Measurements from ENCODE around the gene CD44. TPM values are rescaled to one million over a fixed set of nuclear protein-coding genes. Genes with fewer than 3 reads are reported as not detected.

The CD44 gene
- total RNA-seq, 4 donors from 2014 or later: 211 to 319 (median 266) TPM

DNA sequence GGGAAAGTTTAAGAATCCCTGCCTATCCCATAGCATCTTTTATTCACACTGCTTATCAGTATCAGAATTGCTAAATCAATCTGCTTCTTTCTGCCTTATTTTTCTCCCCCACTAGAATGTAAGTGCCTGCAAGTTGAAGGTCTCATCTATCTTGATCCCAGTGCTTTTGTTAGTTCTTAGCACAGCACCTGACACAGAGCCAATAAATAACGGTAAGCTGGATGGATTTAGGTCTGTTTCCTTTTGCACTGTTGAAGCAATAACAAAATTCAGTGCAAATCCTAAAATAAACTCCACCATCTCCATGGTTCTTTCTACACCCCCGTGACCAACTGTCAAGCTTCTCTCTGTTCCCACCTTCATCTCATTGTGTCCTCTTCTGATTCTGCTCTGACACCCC lies 36.7 kb upstream of the CD44 start:
- Histone ChIP-seq H3K4me1 (peaks cover 4 to 72% (median 18%) of the 10 kb centered on the region in 3 donors), H3K27ac (peak overlapping the region in 3 of 4 donors; percentile 81 to 86 (median 83)), H3K27me3 (no peaks in the 10 kb centered on the region), H3K9me3 (no peaks in the 10 kb centered on the region), H3K4me3 (no peak overlapping the region), H3K36me3 (no peaks in the 10 kb centered on the region)
- ATAC-seq: no peak
- 13 to 18% methylated on average over 1 to 2 of the region's 2 CpGs for WGBS, 2 donors (ENCODE audit: low coverage in 1 of 2)
- TF ChIP-seq EP300 (IDR thresholded peaks at IDR 0.05) (no peak), CTCF (IDR thresholded peaks at IDR 0.05) (no peak), POLR2AphosphoS5 (IDR thresholded peaks at IDR 0.05) (peak; percentile 74), POLR2A (IDR thresholded peaks at IDR 0.05) (no peak)

GRCh38 chr11:35103366-35104208 lies 35.4 kb upstream of the CD44 start:
- Histone ChIP-seq H3K36me3 (no peaks in the 10 kb centered on the region), H3K4me1 (peaks cover 4 to 60% (median 18%) of the 10 kb centered on the region in 3 donors), H3K9me3 (no peaks in the 10 kb centered on the region), H3K27ac (peak overlapping the region in 1 of 4 donors; percentile 81), H3K27me3 (no peaks in the 10 kb centered on the region), H3K4me3 (no peak overlapping the region)
- WGBS, 2 donors (ENCODE audit: low coverage in 1 of 2): 71 to 97% methylated on average over 5 to 6 of the region's 6 CpGs
- no peak for ATAC-seq
- TF ChIP-seq POLR2A (IDR thresholded peaks at IDR 0.05): no peak
- no peak for TF ChIP-seq CTCF (IDR thresholded peaks at IDR 0.05)
- TF ChIP-seq POLR2AphosphoS5 (IDR thresholded peaks at IDR 0.05): no peak
- no peak for TF ChIP-seq EP300 (IDR thresholded peaks at IDR 0.05)

- H3K27ac ChIP-seq: no peak overlapping the region
These were observed 34.3 kb upstream of the CD44 start for GRCh38 chr11:35104655-35105054.

GRCh38 chr11:35105319-35106079 lies 33.5 kb upstream of the CD44 start:
- Histone ChIP-seq H3K4me1 (peaks cover 0 to 43% (median 13%) of the 10 kb centered on the region in 3 donors), H3K27ac (peak overlapping the region in 1 of 4 donors; percentile 19), H3K36me3 (no peaks in the 10 kb centered on the region), H3K27me3 (no peaks in the 10 kb centered on the region), H3K4me3 (no peak overlapping the region), H3K9me3 (no peaks in the 10 kb centered on the region)
- peak; percentile 46 for ATAC-seq
- TF ChIP-seq EP300 (IDR thresholded peaks at IDR 0.05) (no peak), POLR2A (IDR thresholded peaks at IDR 0.05) (no peak), CTCF (IDR thresholded peaks at IDR 0.05) (no peak), POLR2AphosphoS5 (IDR thresholded peaks at IDR 0.05) (no peak)

More at GRCh38 chr11:35104655-35105054, 34.3 kb upstream of the CD44 start:
- Histone ChIP-seq H3K27me3 (no peaks in the 10 kb centered on the region), H3K4me1 (peaks cover 2 to 50% (median 17%) of the 10 kb centered on the region in 3 donors), H3K36me3 (no peaks in the 10 kb centered on the region), H3K4me3 (no peak overlapping the region), H3K9me3 (no peaks in the 10 kb centered on the region)
- WGBS, 2 donors (ENCODE audit: low coverage in 1 of 2): 80 to 100% methylated on average over 2 of the region's 2 CpGs
- TF ChIP-seq CTCF (IDR thresholded peaks at IDR 0.05) (no peak), POLR2A (IDR thresholded peaks at IDR 0.05) (no peak), EP300 (IDR thresholded peaks at IDR 0.05) (no peak), POLR2AphosphoS5 (IDR thresholded peaks at IDR 0.05) (no peak)
- ATAC-seq: no peak

All from gastroesophageal sphincter (tissue), 4 donors.